ENCODE results near the gene EOLA2.

GRCh38 chrX:149903889-149904748 is 34.2 kb downstream of the EOLA2 start:
- TF ChIP-seq TCF7 (CRISPR knock-in tag; IDR thresholded peaks at IDR 0.05; ENCODE audit: low read depth), result no peak
- no peak for TF ChIP-seq JUN (CRISPR knock-in tag; IDR thresholded peaks at IDR 0.05)
- TF ChIP-seq, protein P1, sequence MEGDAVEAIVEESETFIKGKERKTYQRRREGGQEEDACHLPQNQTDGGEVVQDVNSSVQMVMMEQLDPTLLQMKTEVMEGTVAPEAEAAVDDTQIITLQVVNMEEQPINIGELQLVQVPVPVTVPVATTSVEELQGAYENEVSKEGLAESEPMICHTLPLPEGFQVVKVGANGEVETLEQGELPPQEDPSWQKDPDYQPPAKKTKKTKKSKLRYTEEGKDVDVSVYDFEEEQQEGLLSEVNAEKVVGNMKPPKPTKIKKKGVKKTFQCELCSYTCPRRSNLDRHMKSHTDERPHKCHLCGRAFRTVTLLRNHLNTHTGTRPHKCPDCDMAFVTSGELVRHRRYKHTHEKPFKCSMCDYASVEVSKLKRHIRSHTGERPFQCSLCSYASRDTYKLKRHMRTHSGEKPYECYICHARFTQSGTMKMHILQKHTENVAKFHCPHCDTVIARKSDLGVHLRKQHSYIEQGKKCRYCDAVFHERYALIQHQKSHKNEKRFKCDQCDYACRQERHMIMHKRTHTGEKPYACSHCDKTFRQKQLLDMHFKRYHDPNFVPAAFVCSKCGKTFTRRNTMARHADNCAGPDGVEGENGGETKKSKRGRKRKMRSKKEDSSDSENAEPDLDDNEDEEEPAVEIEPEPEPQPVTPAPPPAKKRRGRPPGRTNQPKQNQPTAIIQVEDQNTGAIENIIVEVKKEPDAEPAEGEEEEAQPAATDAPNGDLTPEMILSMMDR (IDR thresholded peaks at IDR 0.05), result no peak
- no peak for TF ChIP-seq IRF2 (CRISPR knock-in tag; IDR thresholded peaks at IDR 0.05; ENCODE audit: borderline replicate concordance, low read depth)
- TF ChIP-seq NFE2L1 (CRISPR knock-in tag; IDR thresholded peaks at IDR 0.05), result no peak
- TF ChIP-seq RELA (CRISPR knock-in tag; IDR thresholded peaks at IDR 0.05; ENCODE audit: borderline replicate concordance), result no peak
- TF ChIP-seq, protein P2, sequence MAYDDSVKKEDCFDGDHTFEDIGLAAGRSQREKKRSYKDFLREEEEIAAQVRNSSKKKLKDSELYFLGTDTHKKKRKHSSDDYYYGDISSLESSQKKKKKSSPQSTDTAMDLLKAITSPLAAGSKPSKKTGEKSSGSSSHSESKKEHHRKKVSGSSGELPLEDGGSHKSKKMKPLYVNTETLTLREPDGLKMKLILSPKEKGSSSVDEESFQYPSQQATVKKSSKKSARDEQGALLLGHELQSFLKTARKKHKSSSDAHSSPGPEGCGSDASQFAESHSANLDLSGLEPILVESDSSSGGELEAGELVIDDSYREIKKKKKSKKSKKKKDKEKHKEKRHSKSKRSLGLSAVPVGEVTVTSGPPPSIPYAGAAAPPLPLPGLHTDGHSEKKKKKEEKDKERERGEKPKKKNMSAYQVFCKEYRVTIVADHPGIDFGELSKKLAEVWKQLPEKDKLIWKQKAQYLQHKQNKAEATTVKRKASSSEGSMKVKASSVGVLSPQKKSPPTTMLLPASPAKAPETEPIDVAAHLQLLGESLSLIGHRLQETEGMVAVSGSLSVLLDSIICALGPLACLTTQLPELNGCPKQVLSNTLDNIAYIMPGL (CRISPR knock-in tag; IDR thresholded peaks at IDR 0.05), result no peak
- TF ChIP-seq USF2 (CRISPR knock-in tag; IDR thresholded peaks at IDR 0.05), result no peak

Data from WTC11 (cell line).